Hematopoietic multipotent progenitor cell treated with erythropoietin and hydrocortisone succinate and interleukin-3 and kit ligand, for 15 days (in vitro differentiated cells): ENCODE data around the gene EFCAB6.

Experiments
- DNase-seq: peaks from one replicate; pipeline ENCODE4 v3.0.0-alpha.2; 2015; ENCODE audit warnings: low spot score

EFCAB6 gene

GRCh38 chr22:43481568-43482317, 330.4 kb downstream of the EFCAB6 start:
- DNase-seq: no peak

GRCh38 chr22:43479962-43480361, 332.1 kb downstream of the EFCAB6 start:
- no peak for DNase-seq

GRCh38 chr22:43479301-43479950, 332.7 kb downstream of the EFCAB6 start:
- DNase-seq: no peak
